T47D (cell line): ENCODE measurements around the gene RAN.
A peak's percentile ranks its signal among the peaks of the same experiment; 100 is the strongest.
"Not testable (repeated sequence)": the region's sequence is repeated elsewhere in the genome, so short reads cannot be mapped to it uniquely, and the experiment has no call there.

Experiments
- DNase-seq, 2 experiments: peaks; one replicate each; pipeline versions ENCODE4 v3.0.0 to v3.0.0-alpha.2; 2011 to 2012; ENCODE audit warnings: low read depth in 1 of 2, low spot score in 1 of 2
- JUND ChIP-seq: IDR thresholded peaks from 2 replicates; pipeline ENCODE4 v1.6.1; 2012; ENCODE audit warnings: low read depth
- in situ Hi-C: cut with HindIII; loops from 2 replicates; pipeline ENCODE4 v1.10.0; 2016; ENCODE audit warnings: low sequenced_read_pairs, low pct_unique_long_range_greater_than_20kb

The RAN gene

DNA sequence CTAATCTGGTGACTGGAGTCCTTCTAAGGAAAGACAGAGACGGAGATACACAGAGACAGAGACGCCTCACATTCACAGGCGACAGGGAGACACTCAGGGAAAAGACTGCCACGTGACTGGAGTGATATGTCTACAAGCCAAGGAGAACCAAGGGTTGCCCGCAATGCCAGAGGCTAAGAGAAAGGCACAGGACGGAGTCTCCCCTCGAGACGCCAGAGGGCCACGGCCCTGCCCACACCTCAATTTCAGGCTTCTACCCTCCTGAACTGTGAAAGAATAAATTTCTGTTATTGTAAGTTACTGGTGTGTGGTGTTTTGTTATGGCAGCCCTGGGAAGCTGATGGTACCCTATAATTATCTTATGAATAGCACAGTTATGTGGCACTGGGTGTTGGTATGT, 11.6 kb upstream of the RAN start:
- DNase-seq = no peak
- TF ChIP-seq JUND = no peak
- in situ Hi-C loops = no loop called here

GRCh38 chr12:130862161-130862560, 9.7 kb upstream of the RAN start:
- in situ Hi-C loops = no loop called here

DNA sequence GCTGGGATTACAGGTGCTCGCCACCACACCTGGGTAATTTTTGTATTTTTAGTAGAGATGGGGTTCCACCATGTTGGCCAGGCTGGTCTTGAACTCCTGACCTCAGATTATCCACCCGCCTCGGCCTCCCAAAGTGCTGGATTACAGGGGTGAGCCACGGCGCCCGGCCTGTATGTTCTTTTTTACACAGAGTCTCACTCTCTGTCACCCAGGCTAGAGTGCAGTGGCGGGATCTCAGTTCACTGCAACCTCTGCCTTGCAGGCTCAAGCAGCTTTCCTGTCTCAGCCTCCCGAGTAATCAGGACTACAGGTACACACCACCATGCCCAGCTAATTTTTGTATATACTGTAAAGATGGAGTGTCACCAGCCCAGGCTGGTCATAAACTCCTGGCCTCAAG, 9.1 kb upstream of the RAN start:
- in situ Hi-C loops = not testable (repeated sequence)

More at GRCh38 chr12:130862161-130862560, 9.7 kb upstream of the RAN start:
- no peak for DNase-seq
- no peak for TF ChIP-seq JUND

GRCh38 chr12:130863298-130863697, 8.6 kb upstream of the RAN start:
- in situ Hi-C loops = no loop called here
- TF ChIP-seq JUND = no peak
- DNase-seq = peak in 1 of 2 experiments; percentile 86

More for the DNA sequence above, 9.1 kb upstream of the RAN start:
- not testable (repeated sequence) for DNase-seq

- TF ChIP-seq JUND = no peak
- DNase-seq = no peak
- in situ Hi-C loops = no loop called here
Observed at GRCh38 chr12:130868412-130868811, 3.5 kb upstream of the RAN start.

DNA sequence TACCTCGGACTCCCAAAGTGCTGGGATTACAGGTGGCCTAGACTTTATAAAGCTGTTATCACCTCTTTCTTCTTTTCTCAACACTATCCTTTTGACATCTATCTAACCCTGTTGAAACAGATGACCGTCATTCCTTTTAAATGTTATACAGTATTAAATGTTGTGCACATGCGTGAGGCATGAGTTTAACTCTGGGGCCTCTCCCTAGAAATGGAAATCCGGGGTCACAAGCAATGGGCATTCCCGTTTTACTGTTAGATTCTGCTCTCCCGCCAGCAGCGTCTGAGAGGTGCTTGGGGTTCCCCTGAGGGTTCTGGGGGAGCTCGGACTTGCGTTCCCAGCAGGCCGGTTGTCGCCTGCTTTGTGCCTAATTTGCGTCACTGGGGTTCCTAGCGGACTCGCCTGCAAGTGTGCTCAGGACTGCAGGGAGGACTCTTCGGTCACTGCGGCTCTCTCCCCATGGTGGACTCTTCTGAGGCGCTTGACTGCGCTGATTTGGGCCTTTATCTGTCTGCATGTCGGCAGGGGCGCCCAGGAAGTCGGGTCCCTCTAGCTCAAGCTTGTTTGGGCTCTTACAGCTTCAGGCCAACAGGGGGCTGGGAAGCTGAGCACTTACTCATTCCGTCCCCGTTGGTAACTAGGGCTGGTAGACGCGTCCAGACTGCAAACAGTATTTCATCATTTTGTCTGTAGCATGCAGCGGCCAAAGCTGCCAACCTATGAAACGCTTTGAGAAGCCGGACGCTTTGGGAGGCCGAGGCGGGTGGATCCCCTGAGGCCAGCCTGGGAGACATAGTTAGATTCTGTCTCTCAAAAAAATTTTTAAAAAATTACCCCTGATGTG, 1.2 kb upstream of the RAN start:
- DNase-seq = peak; percentile 87 to 94
- in situ Hi-C loops = no loop called here
- TF ChIP-seq JUND = no peak

DNA sequence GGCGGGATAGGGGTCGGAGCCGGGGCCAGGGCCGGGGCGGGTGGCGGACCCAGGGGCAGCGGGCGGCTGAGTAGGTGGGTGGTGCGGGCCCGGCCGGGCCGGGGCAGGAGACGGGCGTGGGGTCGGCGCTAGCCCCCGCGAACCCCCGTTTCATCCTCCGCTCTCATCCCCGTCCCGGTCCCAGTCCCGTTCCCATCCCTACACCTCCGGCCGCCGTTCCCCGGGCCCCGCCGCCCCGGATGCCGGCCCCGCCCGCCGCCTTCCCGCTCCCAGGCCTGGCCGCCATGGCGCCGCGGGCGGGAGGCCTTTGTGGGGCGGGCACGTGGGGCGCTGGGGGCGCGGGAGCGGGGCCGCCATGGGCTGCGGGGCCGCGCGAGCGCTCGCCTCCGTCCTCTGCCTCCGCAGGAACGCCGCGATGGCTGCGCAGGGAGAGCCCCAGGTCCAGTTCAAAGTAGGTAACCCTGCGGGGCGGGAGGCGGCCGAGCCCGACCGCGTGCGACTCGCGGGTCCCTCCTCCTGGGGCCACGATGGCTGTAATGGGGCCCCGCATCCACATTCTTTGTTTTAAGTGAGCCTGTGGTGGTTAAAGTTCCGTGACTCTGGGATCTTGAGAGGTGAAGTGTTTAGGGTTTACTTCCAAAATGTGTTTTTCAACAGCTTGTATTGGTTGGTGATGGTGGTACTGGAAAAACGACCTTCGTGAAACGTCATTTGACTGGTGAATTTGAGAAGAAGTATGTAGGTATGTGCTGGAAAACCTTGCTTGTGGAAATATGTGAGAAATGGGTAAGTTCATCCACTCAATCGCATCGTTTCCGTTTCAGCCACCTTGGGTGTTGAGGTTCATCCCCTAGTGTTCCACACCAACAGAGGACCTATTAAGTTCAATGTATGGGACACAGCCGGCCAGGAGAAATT, 572 bp downstream of the RAN start:
- DNase-seq = peak; percentile 45 to 59
- no peak for TF ChIP-seq JUND
- in situ Hi-C loops = no loop called here

- DNase-seq = no peak
- no peak for TF ChIP-seq JUND
- in situ Hi-C loops = no loop called here
Observed at GRCh38 chr12:130873106-130873795, 1.4 kb downstream of the RAN start.

DNA sequence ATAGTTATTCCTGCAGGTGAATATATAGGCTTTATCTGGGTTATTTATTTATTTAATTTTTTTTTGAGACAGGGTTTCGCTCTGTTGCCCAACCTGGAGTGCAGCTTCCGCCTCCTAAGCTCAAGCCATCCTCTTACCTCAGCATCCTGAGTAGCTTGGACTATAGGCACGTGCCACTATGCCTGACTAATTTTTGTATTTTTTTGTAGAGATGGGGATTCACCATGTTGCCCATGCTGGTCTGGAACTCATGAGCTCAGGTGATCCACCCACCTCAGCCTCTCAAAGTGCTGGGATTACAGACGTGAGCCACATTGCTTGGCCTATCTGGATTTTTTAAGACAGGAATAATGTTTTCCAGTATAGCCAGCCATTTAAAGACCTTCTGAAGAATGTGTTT, 2.0 kb downstream of the RAN start:
- in situ Hi-C loops = no loop called here
- DNase-seq = no peak
- TF ChIP-seq JUND = no peak

DNA sequence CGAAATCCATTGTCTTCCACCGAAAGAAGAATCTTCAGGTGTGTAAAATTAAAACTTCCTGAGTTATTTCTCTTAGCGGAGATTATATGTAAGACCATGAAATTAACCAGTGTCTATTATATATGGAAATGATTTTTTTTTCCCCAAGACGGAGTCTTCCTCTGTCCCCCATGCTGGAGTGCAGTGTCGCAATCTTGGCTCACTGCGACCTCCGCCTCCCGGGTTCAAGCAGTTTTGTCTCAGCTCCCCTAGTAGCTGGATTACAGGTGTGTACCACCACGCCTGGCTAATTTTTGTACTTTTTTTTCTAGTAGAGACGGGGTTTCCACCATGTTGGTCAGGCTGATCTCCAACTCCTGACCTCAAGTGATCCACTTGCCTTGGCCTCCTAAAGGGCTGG, 2.8 kb downstream of the RAN start:
- in situ Hi-C loops = no loop called here
- no peak for DNase-seq

GRCh38 chr12:130875193-130875592, 3.3 kb downstream of the RAN start:
- in situ Hi-C loops = no loop called here
- DNase-seq = no peak
- no peak for TF ChIP-seq JUND

More for the DNA sequence above, 2.8 kb downstream of the RAN start:
- no peak for TF ChIP-seq JUND

DNA sequence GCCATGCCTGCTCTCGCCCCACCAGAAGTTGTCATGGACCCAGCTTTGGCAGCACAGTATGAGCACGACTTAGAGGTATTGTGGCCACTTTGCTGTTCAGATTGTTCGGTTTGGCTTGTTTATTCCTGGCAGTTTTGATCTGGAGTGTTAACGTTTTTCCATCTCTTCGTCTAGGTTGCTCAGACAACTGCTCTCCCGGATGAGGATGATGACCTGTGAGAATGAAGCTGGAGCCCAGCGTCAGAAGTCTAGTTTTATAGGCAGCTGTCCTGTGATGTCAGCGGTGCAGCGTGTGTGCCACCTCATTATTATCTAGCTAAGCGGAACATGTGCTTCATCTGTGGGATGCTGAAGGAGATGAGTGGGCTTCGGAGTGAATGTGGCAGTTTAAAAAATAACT, 3.8 kb downstream of the RAN start:
- in situ Hi-C loops, DNase-seq: not testable (repeated sequence)
